RWPE2 (cell line): Measurements from ENCODE around the gene EEF1AKMT3.

Source experiments
- ATAC-seq: fragments of 200-7000 bp; cut with Tn5 transposase; 3 replicates; pipeline ENCODE4 v1.9.1; 2021; ENCODE audit warnings: low read depth
- DNase-seq: peaks from one replicate; pipeline ENCODE4 v3.0.0-alpha.2; 2020; ENCODE audit warnings: low spot score
- H3K27ac ChIP-seq: fragments of 450-650 bp; 2 replicates; pipeline ENCODE4 v1.5.1; 2017; ENCODE audit warnings: mild to moderate bottlenecking; ENCODE audit not compliant: poor library complexity, severe bottlenecking
- H3K27me3 ChIP-seq: fragments of 250-450 bp; sonication (Bioruptor Pico); 2 replicates; pipeline ENCODE4 v1.5.1; 2021; ENCODE audit warnings: mild to moderate bottlenecking, moderate library complexity; ENCODE audit not compliant: insufficient read depth, poor library complexity, severe bottlenecking
- H3K36me3 ChIP-seq: fragments of 250-450 bp; sonication (Bioruptor Pico); 2 replicates; pipeline ENCODE4 v1.5.1; 2020; ENCODE audit warnings: low read depth, mild to moderate bottlenecking, moderate library complexity
- H3K4me1 ChIP-seq: fragments of 250-450 bp; sonication (Bioruptor Pico); 2 replicates; pipeline ENCODE4 v1.5.1; 2021; ENCODE audit warnings: mild to moderate bottlenecking, moderate library complexity; ENCODE audit not compliant: insufficient read depth, poor library complexity, severe bottlenecking
- H3K4me3 ChIP-seq: fragments of 250-450 bp; sonication (Bioruptor Pico); 2 replicates; pipeline ENCODE4 v1.5.1; 2021; ENCODE audit warnings: mild to moderate bottlenecking, moderate library complexity; ENCODE audit not compliant: severe bottlenecking
- H3K9me3 ChIP-seq: fragments of 250-450 bp; sonication (Bioruptor Pico); 2 replicates; pipeline ENCODE4 v1.5.1; 2021; ENCODE audit warnings: mild to moderate bottlenecking, moderate library complexity; ENCODE audit not compliant: severe bottlenecking
- TF ChIP-seq, protein P1 (sequence below): fragments of 450-650 bp; IDR thresholded peaks from one replicate; pipeline ENCODE4 v1.5.1; 2017; ENCODE audit warnings: mild to moderate bottlenecking, moderate library complexity; ENCODE audit not compliant: poor library complexity, severe bottlenecking

The EEF1AKMT3 gene

GRCh38 chr12:57732270-57732669 lies 40.1 kb upstream of the EEF1AKMT3 start:
- DNase-seq, result no peak
- H3K9me3 ChIP-seq, result no peaks in the 10 kb centered on the region
- H3K4me3 ChIP-seq, result no peak overlapping the region
- H3K36me3 ChIP-seq, result no peaks in the 10 kb centered on the region
- no peaks in the 10 kb centered on the region for H3K4me1 ChIP-seq
- H3K27ac ChIP-seq, result no peak overlapping the region
- ATAC-seq, result no peak
- TF ChIP-seq, protein P1, sequence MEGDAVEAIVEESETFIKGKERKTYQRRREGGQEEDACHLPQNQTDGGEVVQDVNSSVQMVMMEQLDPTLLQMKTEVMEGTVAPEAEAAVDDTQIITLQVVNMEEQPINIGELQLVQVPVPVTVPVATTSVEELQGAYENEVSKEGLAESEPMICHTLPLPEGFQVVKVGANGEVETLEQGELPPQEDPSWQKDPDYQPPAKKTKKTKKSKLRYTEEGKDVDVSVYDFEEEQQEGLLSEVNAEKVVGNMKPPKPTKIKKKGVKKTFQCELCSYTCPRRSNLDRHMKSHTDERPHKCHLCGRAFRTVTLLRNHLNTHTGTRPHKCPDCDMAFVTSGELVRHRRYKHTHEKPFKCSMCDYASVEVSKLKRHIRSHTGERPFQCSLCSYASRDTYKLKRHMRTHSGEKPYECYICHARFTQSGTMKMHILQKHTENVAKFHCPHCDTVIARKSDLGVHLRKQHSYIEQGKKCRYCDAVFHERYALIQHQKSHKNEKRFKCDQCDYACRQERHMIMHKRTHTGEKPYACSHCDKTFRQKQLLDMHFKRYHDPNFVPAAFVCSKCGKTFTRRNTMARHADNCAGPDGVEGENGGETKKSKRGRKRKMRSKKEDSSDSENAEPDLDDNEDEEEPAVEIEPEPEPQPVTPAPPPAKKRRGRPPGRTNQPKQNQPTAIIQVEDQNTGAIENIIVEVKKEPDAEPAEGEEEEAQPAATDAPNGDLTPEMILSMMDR, result no peak
- H3K27me3 ChIP-seq, result peaks cover 23% of the 10 kb centered on the region

GRCh38 chr12:57732726-57733593 lies 39.5 kb upstream of the EEF1AKMT3 start:
- Histone ChIP-seq H3K4me3 (no peak overlapping the region), H3K9me3 (no peaks in the 10 kb centered on the region), H3K36me3 (no peaks in the 10 kb centered on the region), H3K27me3 (peaks cover 30% of the 10 kb centered on the region), H3K27ac (no peak overlapping the region), H3K4me1 (no peaks in the 10 kb centered on the region)
- TF ChIP-seq, protein P1, result no peak
- ATAC-seq (no peak), DNase-seq (no peak)

GRCh38 chr12:57733928-57734327 lies 38.5 kb upstream of the EEF1AKMT3 start:
- Histone ChIP-seq H3K9me3 (no peaks in the 10 kb centered on the region), H3K36me3 (no peaks in the 10 kb centered on the region), H3K27ac (no peak overlapping the region), H3K4me1 (no peaks in the 10 kb centered on the region), H3K27me3 (peaks cover 37% of the 10 kb centered on the region), H3K4me3 (no peak overlapping the region)
- TF ChIP-seq, protein P1, result no peak
- DNase-seq (no peak), ATAC-seq (no peak)

DNA sequence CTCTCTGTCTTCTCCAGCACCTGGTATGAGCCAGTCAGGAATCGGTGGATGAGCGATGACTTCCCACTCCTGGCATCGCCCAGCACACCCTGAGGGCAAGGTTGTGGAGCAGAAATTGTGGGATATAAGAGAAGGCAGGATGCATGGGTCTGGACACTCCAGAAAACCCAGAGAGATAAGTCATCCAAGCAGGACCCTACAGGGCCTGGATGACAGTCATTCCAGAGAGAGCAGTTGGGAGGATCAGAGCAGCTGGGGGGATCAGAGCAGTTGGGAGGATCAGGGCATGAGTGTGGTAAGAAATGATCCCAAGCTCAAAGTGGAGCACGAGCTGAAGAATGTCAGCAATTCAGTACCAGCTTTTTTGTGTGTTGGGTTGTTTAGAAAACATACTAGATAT lies 37.8 kb upstream of the EEF1AKMT3 start:
- no peak overlapping the region for H3K4me3 ChIP-seq
- no peaks in the 10 kb centered on the region for H3K36me3 ChIP-seq
- H3K4me1 ChIP-seq, result no peaks in the 10 kb centered on the region
- DNase-seq (no peak), ATAC-seq (no peak)
- no peak overlapping the region for H3K27ac ChIP-seq
- TF ChIP-seq, protein P1, result no peak
- peaks cover 43% of the 10 kb centered on the region for H3K27me3 ChIP-seq
- no peaks in the 10 kb centered on the region for H3K9me3 ChIP-seq

GRCh38 chr12:57735198-57735855 lies 37.1 kb upstream of the EEF1AKMT3 start:
- peaks cover 51% of the 10 kb centered on the region for H3K27me3 ChIP-seq
- no peaks in the 10 kb centered on the region for H3K4me1 ChIP-seq
- H3K4me3 ChIP-seq, result no peak overlapping the region
- TF ChIP-seq, protein P1, result no peak
- ATAC-seq (no peak), DNase-seq (no peak)
- no peaks in the 10 kb centered on the region for H3K9me3 ChIP-seq
- H3K27ac ChIP-seq, result no peak overlapping the region
- H3K36me3 ChIP-seq, result no peaks in the 10 kb centered on the region
